ENCODE results near the gene ANKS6.

The ANKS6 gene

GRCh38 chr9:98791608-98792490, 4.5 kb downstream of the ANKS6 start:
- H3K4me3 ChIP-seq (ENCODE audit: low read depth, low read length), result no peak overlapping the region
- H2AFZ ChIP-seq (ENCODE audit: low read length, unreplicated experiment), result no peak overlapping the region
- no peaks in the 10 kb centered on the region for H3K36me3 ChIP-seq (ENCODE audit: insufficient read depth, low read length)
- no peak overlapping the region for H3K27ac ChIP-seq (ENCODE audit: low read depth, low read length)
- H3K79me2 ChIP-seq (ENCODE audit: control insufficient read depth, insufficient read depth, low read length, unreplicated experiment), result peaks cover 21% of the 10 kb centered on the region
- peaks cover 17% of the 10 kb centered on the region for H3K4me1 ChIP-seq (ENCODE audit: control insufficient read depth, insufficient read depth, low read length, unreplicated experiment)
- no peaks in the 10 kb centered on the region for H3K27me3 ChIP-seq (ENCODE audit: insufficient read depth, low read length)

DNA sequence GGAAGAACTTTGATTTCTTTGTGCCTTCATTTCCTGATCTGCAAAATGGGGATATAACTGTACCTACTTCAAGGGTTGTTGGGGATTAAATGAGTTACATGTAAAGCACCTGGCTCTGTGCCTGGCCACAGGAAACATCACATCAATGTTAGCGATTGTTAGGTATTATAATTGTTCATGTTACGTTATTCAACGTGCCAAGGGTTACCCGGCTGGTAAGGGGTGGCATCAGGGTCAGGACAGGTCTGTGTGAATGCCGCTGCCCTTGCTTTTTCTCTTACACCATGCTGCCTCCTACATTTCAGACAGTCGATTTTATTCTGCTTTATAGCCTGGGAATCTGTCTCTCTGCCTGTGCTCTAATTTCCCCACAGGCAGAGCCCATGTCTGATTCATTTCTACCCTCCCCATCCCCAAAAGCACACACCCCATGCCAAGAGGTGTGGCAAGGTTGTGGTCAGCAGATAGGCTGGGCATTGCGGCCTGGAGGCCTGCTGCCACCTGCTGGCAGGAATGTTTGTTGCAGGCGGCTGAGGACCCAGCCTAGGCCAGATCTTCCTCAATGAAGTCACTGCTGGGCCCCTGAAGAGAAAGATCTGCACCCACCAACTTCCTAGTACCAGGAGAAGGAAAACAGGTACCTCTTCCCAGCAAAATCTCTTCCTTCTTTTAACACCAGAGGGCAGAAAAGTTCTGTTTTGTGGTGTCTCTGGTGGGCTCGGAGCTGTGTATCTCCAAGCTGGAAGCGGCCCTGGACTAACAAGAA, 5.3 kb downstream of the ANKS6 start:
- Histone ChIP-seq H3K4me1 (ENCODE audit: control insufficient read depth, insufficient read depth, low read length, unreplicated experiment) (peaks cover 17% of the 10 kb centered on the region), H3K36me3 (ENCODE audit: insufficient read depth, low read length) (no peaks in the 10 kb centered on the region), H3K27ac (ENCODE audit: low read depth, low read length) (peak overlapping the region; percentile 16; the same call in 1 of the 2 replicates), H3K27me3 (ENCODE audit: insufficient read depth, low read length) (no peaks in the 10 kb centered on the region), H3K4me3 (ENCODE audit: low read depth, low read length) (no peak overlapping the region), H2AFZ (ENCODE audit: low read length, unreplicated experiment) (no peak overlapping the region), H3K79me2 (ENCODE audit: control insufficient read depth, insufficient read depth, low read length, unreplicated experiment) (peaks cover 21% of the 10 kb centered on the region)

- H2AFZ ChIP-seq (ENCODE audit: low read length, unreplicated experiment), result no peak overlapping the region
- peaks cover 18% of the 10 kb centered on the region for H3K79me2 ChIP-seq (ENCODE audit: control insufficient read depth, insufficient read depth, low read length, unreplicated experiment)
- no peak overlapping the region for H3K4me3 ChIP-seq (ENCODE audit: low read depth, low read length)
- H3K27me3 ChIP-seq (ENCODE audit: insufficient read depth, low read length), result no peaks in the 10 kb centered on the region
- H3K36me3 ChIP-seq (ENCODE audit: insufficient read depth, low read length), result no peaks in the 10 kb centered on the region
- H3K27ac ChIP-seq (ENCODE audit: low read depth, low read length), result peak overlapping the region; percentile 16; the same call in 1 of the 2 replicates
- H3K4me1 ChIP-seq (ENCODE audit: control insufficient read depth, insufficient read depth, low read length, unreplicated experiment), result peaks cover 17% of the 10 kb centered on the region
These were observed 6.1 kb downstream of the ANKS6 start for GRCh38 chr9:98790134-98790841.

- peaks cover 12% of the 10 kb centered on the region for H3K79me2 ChIP-seq (ENCODE audit: control insufficient read depth, insufficient read depth, low read length, unreplicated experiment)
- no peak overlapping the region for H3K4me3 ChIP-seq (ENCODE audit: low read depth, low read length)
- no peaks in the 10 kb centered on the region for H3K27me3 ChIP-seq (ENCODE audit: insufficient read depth, low read length)
- H3K36me3 ChIP-seq (ENCODE audit: insufficient read depth, low read length), result no peaks in the 10 kb centered on the region
- H3K4me1 ChIP-seq (ENCODE audit: control insufficient read depth, insufficient read depth, low read length, unreplicated experiment), result peaks cover 11% of the 10 kb centered on the region
- H3K27ac ChIP-seq (ENCODE audit: low read depth, low read length), result no peak overlapping the region
- no peak overlapping the region for H2AFZ ChIP-seq (ENCODE audit: low read length, unreplicated experiment)
These were observed 6.7 kb downstream of the ANKS6 start for GRCh38 chr9:98789483-98790133.

GRCh38 chr9:98787766-98788335, 8.5 kb downstream of the ANKS6 start:
- Histone ChIP-seq H3K79me2 (ENCODE audit: control insufficient read depth, insufficient read depth, low read length, unreplicated experiment) (peaks cover 7% of the 10 kb centered on the region), H3K36me3 (ENCODE audit: insufficient read depth, low read length) (no peaks in the 10 kb centered on the region), H3K4me1 (ENCODE audit: control insufficient read depth, insufficient read depth, low read length, unreplicated experiment) (peaks cover 11% of the 10 kb centered on the region), H3K4me3 (ENCODE audit: low read depth, low read length) (no peak overlapping the region), H3K27me3 (ENCODE audit: insufficient read depth, low read length) (no peaks in the 10 kb centered on the region), H2AFZ (ENCODE audit: low read length, unreplicated experiment) (no peak overlapping the region), H3K27ac (ENCODE audit: low read depth, low read length) (no peak overlapping the region)

GRCh38 chr9:98786750-98787510, 9.4 kb downstream of the ANKS6 start:
- H3K4me3 ChIP-seq (ENCODE audit: low read depth, low read length), result no peak overlapping the region
- no peak overlapping the region for H3K27ac ChIP-seq (ENCODE audit: low read depth, low read length)
- no peaks in the 10 kb centered on the region for H3K27me3 ChIP-seq (ENCODE audit: insufficient read depth, low read length)
- no peak overlapping the region for H2AFZ ChIP-seq (ENCODE audit: low read length, unreplicated experiment)
- H3K4me1 ChIP-seq (ENCODE audit: control insufficient read depth, insufficient read depth, low read length, unreplicated experiment), result peaks cover 11% of the 10 kb centered on the region
- H3K36me3 ChIP-seq (ENCODE audit: insufficient read depth, low read length), result no peaks in the 10 kb centered on the region
- H3K79me2 ChIP-seq (ENCODE audit: control insufficient read depth, insufficient read depth, low read length, unreplicated experiment), result peaks cover 6% of the 10 kb centered on the region

- Histone ChIP-seq H3K36me3 (ENCODE audit: insufficient read depth, low read length) (no peaks in the 10 kb centered on the region), H3K4me3 (ENCODE audit: low read depth, low read length) (no peak overlapping the region), H3K27ac (ENCODE audit: low read depth, low read length) (no peak overlapping the region), H3K27me3 (ENCODE audit: insufficient read depth, low read length) (no peaks in the 10 kb centered on the region), H3K4me1 (ENCODE audit: control insufficient read depth, insufficient read depth, low read length, unreplicated experiment) (no peaks in the 10 kb centered on the region), H3K79me2 (ENCODE audit: control insufficient read depth, insufficient read depth, low read length, unreplicated experiment) (no peaks in the 10 kb centered on the region), H2AFZ (ENCODE audit: low read length, unreplicated experiment) (no peak overlapping the region)
These were observed 11.2 kb downstream of the ANKS6 start for GRCh38 chr9:98784831-98785806.

GRCh38 chr9:98783518-98784226, 12.7 kb downstream of the ANKS6 start:
- Histone ChIP-seq H2AFZ (ENCODE audit: low read length, unreplicated experiment) (no peak overlapping the region), H3K79me2 (ENCODE audit: control insufficient read depth, insufficient read depth, low read length, unreplicated experiment) (no peaks in the 10 kb centered on the region), H3K4me3 (ENCODE audit: low read depth, low read length) (no peak overlapping the region), H3K4me1 (ENCODE audit: control insufficient read depth, insufficient read depth, low read length, unreplicated experiment) (no peaks in the 10 kb centered on the region), H3K27me3 (ENCODE audit: insufficient read depth, low read length) (no peaks in the 10 kb centered on the region), H3K27ac (ENCODE audit: low read depth, low read length) (no peak overlapping the region), H3K36me3 (ENCODE audit: insufficient read depth, low read length) (no peaks in the 10 kb centered on the region)

All from ACC112 (cell line).